HuH-7.5 (cell line): ENCODE data around the gene RNF123.
A peak's percentile ranks its signal among the peaks of the same experiment; 100 is the strongest.
"Not testable (repeated sequence)": the region's sequence is repeated elsewhere in the genome, so short reads cannot be mapped to it uniquely, and the experiment has no call there.

Experiments used
- DNase-seq: peaks from one replicate; pipeline ENCODE4 v3.0.0; 2011; ENCODE audit warnings: low spot score

RNF123 gene

DNA sequence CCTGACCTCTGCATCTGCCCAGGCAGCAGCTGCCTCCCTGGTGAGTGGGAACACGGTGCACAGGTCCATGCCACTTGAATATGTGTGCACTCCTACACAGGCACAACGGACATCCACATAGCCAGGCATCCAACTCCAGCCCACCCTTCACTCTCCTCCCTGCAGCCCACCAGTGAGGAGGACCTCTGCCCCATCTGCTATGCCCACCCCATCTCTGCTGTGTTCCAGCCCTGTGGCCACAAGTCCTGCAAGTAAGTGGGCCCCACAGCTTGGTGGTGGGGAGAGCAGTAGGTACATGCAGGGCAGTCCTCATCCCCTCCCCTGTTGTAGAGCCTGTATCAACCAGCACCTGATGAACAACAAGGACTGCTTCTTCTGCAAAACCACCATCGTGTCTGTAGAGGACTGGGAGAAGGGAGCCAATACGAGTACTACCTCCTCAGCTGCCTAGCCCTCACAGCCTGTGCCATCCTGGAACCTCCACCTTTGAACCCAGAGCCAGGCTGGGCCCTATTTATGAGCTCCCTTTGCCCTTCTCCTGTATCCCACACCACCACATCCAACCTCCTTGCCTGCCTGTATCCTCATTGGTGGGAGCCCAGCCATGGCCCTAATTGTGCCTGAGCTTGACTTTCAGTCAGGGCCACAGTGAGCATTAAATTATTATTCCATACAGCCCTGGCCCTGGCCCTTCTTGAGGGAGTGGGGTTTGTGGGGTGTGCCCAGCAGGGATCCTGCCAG lies 31.7 kb downstream of the RNF123 start:
- no peak for DNase-seq

GRCh38 chr3:49721596-49721895 lies 32.2 kb downstream of the RNF123 start:
- DNase-seq, result no peak

- DNase-seq, result no peak
These were observed 32.8 kb downstream of the RNF123 start for GRCh38 chr3:49721896-49722781.

GRCh38 chr3:49722896-49723295 lies 33.5 kb downstream of the RNF123 start:
- DNase-seq, result no peak

- peak; percentile 55 for DNase-seq
These were observed 33.9 kb downstream of the RNF123 start for GRCh38 chr3:49723296-49723627.

GRCh38 chr3:49723628-49724551 lies 34.5 kb downstream of the RNF123 start, which contains the start of gene GMPPB:
GMPPB (minus strand) TSS chr3:49723951; CDS start chr3:49723726, 225 bp downstream.
- DNase-seq, result peak; percentile 97

- DNase-seq, result no peak
These were observed 35.2 kb downstream of the RNF123 start for GRCh38 chr3:49724586-49724985.

DNA sequence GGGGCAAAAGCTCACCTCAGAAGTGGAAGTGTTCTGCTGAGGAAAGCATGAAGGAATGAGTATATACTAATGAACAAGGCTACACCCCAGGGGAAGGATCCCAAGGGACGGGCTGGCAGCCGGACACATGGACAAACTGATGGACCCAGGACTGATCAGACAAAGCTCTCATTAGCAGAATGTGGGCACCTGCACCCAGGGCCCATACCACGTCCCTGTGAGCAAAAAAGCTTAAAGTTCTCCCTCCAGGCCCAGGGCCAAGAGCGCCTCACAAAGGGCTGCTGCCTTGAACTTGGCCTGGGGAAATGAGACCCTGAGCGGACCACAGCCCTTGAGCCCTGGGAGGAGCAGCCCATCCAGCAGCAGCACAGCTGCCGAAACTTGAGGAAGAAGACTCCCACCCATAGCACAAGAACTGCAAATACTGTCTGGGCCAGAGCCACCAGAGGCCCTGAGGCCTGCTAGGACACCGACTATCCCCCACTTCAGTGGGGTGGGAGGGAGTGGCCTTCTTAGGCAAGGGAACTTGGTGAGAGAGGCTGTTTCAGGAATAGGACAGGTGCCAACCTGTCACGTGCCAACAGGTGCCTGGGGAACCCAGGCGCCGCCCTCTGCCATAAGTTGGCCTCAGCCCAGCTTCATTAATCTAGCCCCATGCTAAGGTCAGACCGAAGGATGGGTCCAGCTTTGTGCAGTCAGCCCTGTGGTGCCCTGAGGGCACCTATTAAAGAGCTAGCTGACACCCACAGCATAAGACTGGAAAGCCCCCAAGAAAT lies 36.7 kb downstream of the RNF123 start:
- no peak for DNase-seq

DNA sequence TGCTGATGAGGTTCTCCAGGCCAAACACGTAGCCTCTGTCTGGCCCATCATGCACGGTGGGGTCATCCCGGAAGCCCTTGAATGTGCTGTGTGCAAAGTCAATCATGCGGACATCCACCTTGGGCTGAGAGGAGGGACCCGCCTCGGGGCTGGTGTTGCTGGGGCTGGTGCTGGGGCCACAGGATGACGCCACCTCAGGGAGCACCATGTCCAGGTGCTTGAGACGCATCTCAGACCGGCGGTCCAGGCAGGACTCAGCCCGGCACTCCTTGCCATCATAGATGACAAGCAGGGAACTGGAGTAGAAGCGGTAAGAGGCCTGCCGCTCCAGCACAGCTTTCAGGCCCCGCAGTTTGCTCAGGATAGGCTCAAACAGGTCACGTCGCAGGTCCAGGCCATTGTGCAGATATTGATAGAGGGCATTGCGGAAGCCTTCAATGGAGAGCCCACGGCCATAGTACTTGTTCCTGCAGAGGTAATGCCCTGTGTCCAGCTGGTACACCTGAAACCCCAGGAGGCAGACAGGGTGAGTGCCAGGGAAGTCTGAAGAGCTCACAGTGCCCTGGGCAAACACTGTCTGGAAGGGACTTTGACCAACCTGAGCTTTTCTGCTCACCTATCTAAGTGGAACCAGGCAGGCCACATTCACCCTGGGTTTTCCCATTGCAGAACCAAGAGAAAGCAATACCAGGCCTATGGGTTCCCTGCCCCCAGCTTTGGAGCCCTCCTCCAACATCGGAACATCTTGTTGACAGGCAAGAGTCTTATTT lies 38.0 kb downstream of the RNF123 start:
- no peak for DNase-seq

DNA sequence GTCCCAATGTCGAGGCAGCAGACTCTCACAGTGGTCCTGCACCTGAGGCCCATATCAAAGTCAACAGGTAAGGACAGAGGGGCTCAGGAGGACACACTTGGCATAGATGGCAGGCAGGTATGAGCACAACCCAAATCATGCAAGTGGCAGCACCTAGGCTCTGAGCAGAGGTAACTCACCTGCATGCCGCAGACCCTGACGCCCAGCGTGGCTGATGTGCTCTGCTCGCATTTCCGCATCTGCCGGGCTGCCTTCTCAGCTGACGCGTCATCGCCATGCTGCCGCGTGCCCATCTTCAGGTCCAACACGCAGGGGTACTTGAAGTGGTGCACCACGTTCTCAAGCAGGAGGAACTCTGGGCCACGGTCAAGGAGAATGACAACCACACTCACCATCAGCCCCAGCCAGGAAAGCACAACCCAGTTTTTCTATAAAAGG lies 38.6 kb downstream of the RNF123 start:
- no peak for DNase-seq

DNA sequence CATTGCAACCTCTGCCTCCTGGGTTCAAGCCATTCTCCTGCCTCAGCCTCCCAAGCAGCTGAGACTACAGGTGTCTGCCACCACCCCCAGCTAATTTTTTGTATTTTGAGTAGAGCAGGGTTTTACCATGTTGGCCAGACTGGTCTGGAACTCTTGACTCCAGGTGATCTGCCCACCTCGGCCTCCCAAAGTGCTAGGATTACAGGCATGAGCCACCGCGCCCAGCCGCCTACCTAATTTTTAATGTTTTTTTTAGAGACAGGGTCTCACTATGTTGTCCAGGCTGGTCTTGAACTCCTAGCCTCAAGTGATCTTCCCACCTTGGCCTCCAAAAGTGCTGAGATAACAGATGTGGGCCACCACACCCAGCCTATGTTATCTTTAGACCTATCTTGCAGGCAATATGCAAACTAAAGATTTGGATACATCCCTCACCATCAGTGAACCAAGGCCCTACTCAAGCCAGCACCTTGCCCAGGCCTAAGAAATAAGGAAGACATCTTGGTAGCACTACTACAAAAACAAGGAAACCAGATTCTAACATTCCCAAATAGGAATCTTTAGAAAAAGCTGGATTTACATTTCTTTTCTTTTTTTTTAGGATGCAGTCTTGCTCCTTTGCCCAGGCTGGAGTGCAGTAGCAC lies 40.7 kb downstream of the RNF123 start:
- DNase-seq, result no peak

GRCh38 chr3:49732597-49732996 lies 43.2 kb downstream of the RNF123 start:
- DNase-seq, result no peak

DNA sequence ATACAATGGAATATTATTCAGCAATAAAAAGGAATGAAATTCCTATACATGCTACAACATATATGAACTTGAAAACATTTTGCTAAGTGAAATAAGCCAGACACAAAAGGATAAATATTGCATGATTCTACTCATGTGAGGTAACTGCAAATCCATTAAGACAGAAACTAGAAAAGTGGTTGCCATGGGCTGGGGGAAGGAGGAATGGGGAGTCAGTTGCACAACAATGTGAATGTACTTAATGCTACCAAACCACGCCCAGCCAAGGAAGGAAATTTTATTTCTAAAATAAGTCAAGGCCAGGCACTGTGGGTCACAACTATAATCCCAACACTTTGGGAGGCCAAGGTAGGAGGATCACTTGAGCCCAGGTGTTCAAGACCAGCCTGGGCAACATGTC lies 44.2 kb downstream of the RNF123 start:
- no peak for DNase-seq

- DNase-seq, result no peak
These were observed 45.4 kb downstream of the RNF123 start for GRCh38 chr3:49734752-49735151.

DNA sequence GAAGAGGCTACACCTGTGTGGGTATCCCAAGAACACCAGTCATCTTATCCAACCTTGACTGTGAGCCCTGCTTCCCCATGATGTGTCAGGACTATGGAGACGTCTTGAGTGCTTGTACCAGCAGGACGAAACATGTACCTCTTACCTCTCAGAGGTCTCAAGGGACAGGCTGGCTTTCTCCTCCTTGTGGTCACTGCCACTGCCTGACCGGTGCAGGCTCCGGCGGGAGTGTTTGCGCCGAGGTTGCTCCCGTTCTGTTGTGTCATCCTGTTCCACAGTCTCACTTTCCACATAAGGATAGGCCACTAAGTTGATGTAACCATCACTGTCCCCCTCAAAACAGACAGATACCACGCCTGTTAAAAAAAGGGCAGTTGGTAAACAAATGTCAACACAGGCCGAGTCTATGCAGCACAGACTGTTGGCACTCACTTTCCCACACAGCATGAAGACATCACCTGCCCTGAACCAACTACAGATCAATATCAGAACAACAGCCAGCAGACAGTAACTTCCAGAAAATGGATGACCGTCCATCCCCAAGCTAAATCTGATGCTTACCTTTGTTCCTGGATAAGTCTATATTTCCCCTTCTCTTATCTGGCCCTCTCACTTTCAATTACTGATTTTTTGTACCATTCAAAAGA lies 48.8 kb downstream of the RNF123 start:
- no peak for DNase-seq

DNA sequence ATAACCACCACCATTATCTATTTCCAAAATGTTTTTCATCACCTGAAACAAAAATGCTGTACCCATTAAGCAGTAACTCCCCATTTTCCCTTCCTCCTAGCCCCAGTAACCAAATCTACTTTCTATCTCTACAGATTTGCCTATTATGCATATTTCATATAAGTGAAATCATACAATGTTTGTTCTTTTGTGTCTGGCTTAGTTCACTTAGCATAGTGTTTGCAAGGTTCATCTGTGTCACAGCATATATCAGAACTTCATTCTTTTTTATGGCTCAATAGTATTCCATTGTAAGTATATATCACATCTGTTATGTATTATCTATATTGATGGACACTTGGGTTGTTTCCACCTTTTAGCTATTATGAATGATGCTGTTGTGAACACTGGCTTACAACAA lies 51.1 kb downstream of the RNF123 start:
- no peak for DNase-seq

GRCh38 chr3:49745986-49746385 lies 56.6 kb downstream of the RNF123 start:
- DNase-seq, result no peak

DNA sequence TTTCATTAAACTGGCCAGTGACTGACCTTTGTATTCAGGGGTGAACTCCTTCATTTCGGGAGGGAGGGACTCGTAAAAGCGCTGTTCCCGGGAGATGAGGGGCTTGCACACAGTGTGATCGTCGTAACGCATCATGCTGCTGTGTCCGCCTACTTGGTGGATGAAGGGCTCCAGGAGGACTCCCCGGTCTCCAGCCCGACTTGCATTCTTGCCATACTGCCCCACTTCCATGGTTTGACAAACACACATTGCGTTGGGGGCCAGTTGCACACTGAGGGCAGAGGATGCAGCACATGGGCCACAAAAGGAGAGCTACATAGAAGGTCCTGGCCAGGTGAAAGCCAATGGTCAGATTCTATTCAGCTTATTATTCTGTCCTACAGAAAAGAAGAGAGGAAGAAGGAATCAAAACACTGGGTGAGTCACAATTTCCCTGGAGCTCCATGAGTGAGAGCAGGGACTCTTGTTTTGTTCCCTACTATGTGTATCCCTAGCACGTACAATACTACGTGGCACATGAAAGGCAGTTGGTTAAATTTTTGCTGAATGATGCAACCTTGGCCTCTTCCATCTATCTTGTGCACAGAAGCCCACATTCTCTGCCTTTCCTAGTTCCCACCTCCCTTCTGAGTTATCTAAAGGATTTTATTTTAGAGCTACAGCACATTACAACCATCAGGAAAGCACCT lies 58.6 kb downstream of the RNF123 start:
- DNase-seq, result no peak

GRCh38 chr3:49748874-49749273 lies 59.5 kb downstream of the RNF123 start:
- DNase-seq, result not testable (repeated sequence)
